ENCODE data around the gene CPAMD8. TPM values are rescaled to one million over a fixed set of nuclear protein-coding genes. Genes with fewer than 3 reads are reported as not detected.
A peak's percentile ranks its signal among the peaks of the same experiment; 100 is the strongest.

Gene CPAMD8
- total and polyA plus RNA-seq, 11 donors = 5.2 to 49.5 (median 16.9) TPM

DNA sequence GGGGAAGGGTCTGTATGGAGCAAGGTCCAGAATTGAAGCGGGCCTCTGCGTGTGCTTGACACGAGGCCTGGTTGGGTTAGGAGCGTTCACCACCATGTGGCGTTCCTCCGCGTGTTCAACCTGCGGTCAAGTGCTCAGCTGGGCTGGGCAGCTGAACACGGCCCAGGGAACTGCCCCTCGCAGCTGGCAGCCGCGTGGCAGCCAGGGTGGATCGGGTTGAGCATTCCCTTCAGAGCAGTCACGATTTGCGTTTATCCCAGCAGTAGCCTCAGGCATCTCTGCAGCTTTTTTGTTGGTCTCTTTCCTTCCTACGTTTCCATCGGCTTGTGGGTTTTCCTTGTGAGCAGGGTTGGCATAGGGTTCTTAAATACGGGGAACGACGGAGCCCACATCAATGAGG lies 166.5 kb downstream of the CPAMD8 start:
- WGBS, 4 donors = 94 to 97% (median 95%) methylated on average over 20 of the region's 20 CpGs
- no peak for DNase-seq

GRCh38 chr19:16859626-16860025 lies 167.0 kb downstream of the CPAMD8 start:
- Histone ChIP-seq H3K27ac (no peak overlapping the region), H3K4me1 (peaks cover 0 to 17% (median 0%) of the 10 kb centered on the region in 12 donors), H3K9me3 (no peaks in the 10 kb centered on the region), H3K27me3 (no peaks in the 10 kb centered on the region), H3K36me3 (peaks cover 0 to 75% (median 58%) of the 10 kb centered on the region in 9 donors), H3K4me3 (no peak overlapping the region)
- TF ChIP-seq POLR2A (IDR thresholded peaks at IDR 0.05) (no peak), CTCF (IDR thresholded peaks at IDR 0.05) (no peak)
- DNase-seq (no peak), ATAC-seq (no peak)
- intact Hi-C loops (cut with DNase I) = no loop called here
- WGBS, 4 donors = 88 to 98% (median 96%) methylated on average over 7 of the region's 7 CpGs

More for the DNA sequence above, 166.5 kb downstream of the CPAMD8 start:
- intact Hi-C loops (cut with DNase I) = no loop called here
- no peaks in the 10 kb centered on the region for H3K27me3 ChIP-seq
- H3K4me3 ChIP-seq = no peak overlapping the region
- ATAC-seq = no peak
- peaks cover 0 to 75% (median 58%) of the 10 kb centered on the region in 9 donors for H3K36me3 ChIP-seq
- TF ChIP-seq POLR2A (IDR thresholded peaks at IDR 0.05) (no peak), CTCF (IDR thresholded peaks at IDR 0.05) (no peak)
- no peak overlapping the region for H3K27ac ChIP-seq
- peaks cover 0 to 17% (median 0%) of the 10 kb centered on the region in 12 donors for H3K4me1 ChIP-seq
- no peaks in the 10 kb centered on the region for H3K9me3 ChIP-seq

DNA sequence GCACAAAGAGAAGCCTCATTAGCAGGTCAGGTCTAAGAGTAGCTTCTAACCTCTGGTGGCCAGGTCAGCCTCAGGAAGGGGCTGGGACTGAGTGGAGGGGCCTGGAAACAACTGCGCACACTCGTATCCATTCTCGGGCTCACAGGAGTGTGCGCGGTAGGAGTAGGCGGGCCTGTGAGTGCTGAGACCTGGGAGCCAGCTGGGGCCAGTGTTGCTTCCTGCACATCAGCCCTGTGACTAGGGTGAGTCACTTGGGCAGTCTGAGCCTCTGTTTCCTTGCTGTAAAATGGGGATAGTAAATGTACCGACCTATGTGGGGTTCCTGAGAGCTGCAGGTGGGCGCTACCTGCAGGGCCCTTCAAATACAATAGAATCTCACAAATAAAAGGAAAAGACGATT lies 170.5 kb downstream of the CPAMD8 start:
- Histone ChIP-seq H3K9me3 (no peaks in the 10 kb centered on the region), H3K4me1 (no peaks in the 10 kb centered on the region), H3K27ac (no peak overlapping the region), H3K4me3 (no peak overlapping the region), H3K27me3 (no peaks in the 10 kb centered on the region), H3K36me3 (peaks cover 2 to 77% (median 64%) of the 10 kb centered on the region in 9 donors)
- 87 to 92% (median 91%) methylated on average over 9 of the region's 9 CpGs for WGBS, 4 donors
- ATAC-seq (peak in 1 of 4 donors; percentile 49), DNase-seq (no peak)
- intact Hi-C loops (cut with DNase I) = no loop called here
- TF ChIP-seq POLR2A (IDR thresholded peaks at IDR 0.05) (no peak), CTCF (IDR thresholded peaks at IDR 0.05) (no peak)

DNA sequence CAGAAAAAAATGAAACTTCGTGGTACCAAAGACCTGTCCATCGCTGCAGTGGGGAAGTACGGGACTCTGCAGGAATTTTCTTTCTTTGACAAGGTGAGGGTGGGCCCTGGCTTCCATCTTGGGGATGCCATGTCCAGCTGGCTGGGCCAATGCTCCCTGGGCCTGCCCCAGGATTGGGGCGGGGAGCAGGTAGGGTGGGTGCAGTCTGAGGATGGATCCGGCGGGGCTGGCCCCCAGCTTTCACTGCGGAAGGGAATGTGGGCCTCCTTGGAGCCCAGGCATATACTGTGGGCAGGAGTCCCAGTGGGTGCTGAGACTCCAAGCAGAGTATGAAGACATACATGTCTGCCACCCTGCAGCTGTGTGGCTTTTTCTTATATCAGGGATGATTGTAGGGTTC lies 173.5 kb downstream of the CPAMD8 start:
- Histone ChIP-seq H3K4me1 (no peaks in the 10 kb centered on the region), H3K27me3 (no peaks in the 10 kb centered on the region), H3K27ac (no peak overlapping the region), H3K36me3 (peaks cover 2 to 98% (median 90%) of the 10 kb centered on the region in 9 donors), H3K4me3 (no peak overlapping the region), H3K9me3 (no peaks in the 10 kb centered on the region)
- ATAC-seq (no peak), DNase-seq (no peak)
- intact Hi-C loops (cut with DNase I) = no loop called here
- no peak for TF ChIP-seq POLR2A (IDR thresholded peaks at IDR 0.05)
- TF ChIP-seq CTCF (IDR thresholded peaks at IDR 0.05) = no peak
- WGBS, 4 donors = 91 to 100% (median 93%) methylated on average over 4 to 7 of the region's 7 CpGs

Data from heart left ventricle (tissue), 16 donors.